ENCODE data around the gene ITGA1.

DNA sequence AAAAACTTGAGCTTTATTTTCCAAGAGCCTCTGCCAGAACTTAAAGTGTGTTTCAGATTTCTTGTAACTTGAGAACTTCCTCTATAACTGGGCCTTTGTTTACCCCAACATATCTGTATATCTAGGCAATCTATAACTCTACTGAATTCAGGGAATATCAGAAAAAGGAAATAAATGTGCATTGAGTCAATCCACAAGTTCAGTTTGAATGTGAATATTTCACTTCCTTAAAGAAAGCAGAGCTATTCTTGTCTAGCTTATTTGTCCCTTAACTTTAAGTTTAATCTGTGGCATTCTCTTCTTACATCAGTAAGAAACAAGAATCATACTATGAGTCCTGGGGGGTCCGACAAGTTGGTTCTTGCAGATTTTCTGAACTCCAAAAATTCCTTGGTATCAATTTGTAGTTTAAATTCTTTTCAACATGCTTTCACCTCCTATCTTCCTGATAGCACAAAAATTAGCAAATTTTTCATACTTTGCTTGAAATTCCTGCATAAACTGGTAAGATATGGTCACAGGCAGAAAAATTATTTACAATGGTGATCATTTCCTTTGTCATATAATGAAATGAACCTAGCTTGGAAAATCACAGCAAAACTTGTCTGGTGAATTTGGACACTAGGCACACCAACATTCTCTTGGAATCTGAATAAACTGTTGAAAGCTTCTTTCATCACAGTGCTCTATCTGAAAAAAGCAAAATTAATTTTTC, 19.8 kb upstream of the ITGA1 start:
- TF ChIP-seq, protein P1, sequence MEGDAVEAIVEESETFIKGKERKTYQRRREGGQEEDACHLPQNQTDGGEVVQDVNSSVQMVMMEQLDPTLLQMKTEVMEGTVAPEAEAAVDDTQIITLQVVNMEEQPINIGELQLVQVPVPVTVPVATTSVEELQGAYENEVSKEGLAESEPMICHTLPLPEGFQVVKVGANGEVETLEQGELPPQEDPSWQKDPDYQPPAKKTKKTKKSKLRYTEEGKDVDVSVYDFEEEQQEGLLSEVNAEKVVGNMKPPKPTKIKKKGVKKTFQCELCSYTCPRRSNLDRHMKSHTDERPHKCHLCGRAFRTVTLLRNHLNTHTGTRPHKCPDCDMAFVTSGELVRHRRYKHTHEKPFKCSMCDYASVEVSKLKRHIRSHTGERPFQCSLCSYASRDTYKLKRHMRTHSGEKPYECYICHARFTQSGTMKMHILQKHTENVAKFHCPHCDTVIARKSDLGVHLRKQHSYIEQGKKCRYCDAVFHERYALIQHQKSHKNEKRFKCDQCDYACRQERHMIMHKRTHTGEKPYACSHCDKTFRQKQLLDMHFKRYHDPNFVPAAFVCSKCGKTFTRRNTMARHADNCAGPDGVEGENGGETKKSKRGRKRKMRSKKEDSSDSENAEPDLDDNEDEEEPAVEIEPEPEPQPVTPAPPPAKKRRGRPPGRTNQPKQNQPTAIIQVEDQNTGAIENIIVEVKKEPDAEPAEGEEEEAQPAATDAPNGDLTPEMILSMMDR (conservative IDR thresholded peaks at IDR 0.05) = no peak
- no peak for TF ChIP-seq EZH2 (IDR thresholded peaks at IDR 0.05; ENCODE audit: low read depth)
